ENCODE data around the gene SLC9A9.

Gene SLC9A9

GRCh38 chr3:143278721-143279120, 569.5 kb downstream of the SLC9A9 start:
- no peak for DNase-seq (ENCODE audit: low spot score in 2 of 2)
- Histone ChIP-seq H3K36me3 (replicated peaks) (no peaks in the 10 kb centered on the region), H3K4me1 (no peaks in the 10 kb centered on the region), H3K27me3 (ENCODE audit: low read depth) (no peaks in the 10 kb centered on the region; the same call in 1 of the 2 replicates), H3K9me3 (no peaks in the 10 kb centered on the region), H3K4me3 (no peak overlapping the region)
- in situ Hi-C loops (cut with MboI; ENCODE audit: low sequenced_read_pairs), result no loop called here

- DNase-seq (ENCODE audit: low spot score in 2 of 2), result no peak
These were observed 570.7 kb downstream of the SLC9A9 start for GRCh38 chr3:143277531-143277930.

GRCh38 chr3:143276592-143276991, 571.7 kb downstream of the SLC9A9 start:
- H3K27me3 ChIP-seq (ENCODE audit: low read depth), result no peaks in the 10 kb centered on the region; the same call in 1 of the 2 replicates
- in situ Hi-C loops (cut with MboI; ENCODE audit: low sequenced_read_pairs), result no loop called here
- DNase-seq (ENCODE audit: low spot score in 2 of 2), result no peak

More at GRCh38 chr3:143277531-143277930, 570.7 kb downstream of the SLC9A9 start:
- in situ Hi-C loops (cut with MboI; ENCODE audit: low sequenced_read_pairs), result no loop called here
- Histone ChIP-seq H3K27me3 (ENCODE audit: low read depth) (no peaks in the 10 kb centered on the region; the same call in 1 of the 2 replicates), H3K9me3 (no peaks in the 10 kb centered on the region), H3K4me3 (no peak overlapping the region), H3K4me1 (no peaks in the 10 kb centered on the region), H3K36me3 (replicated peaks) (no peaks in the 10 kb centered on the region)

GRCh38 chr3:143273975-143274690, 574.1 kb downstream of the SLC9A9 start:
- in situ Hi-C loops (cut with MboI; ENCODE audit: low sequenced_read_pairs), result no loop called here
- H3K27me3 ChIP-seq (ENCODE audit: low read depth), result no peaks in the 10 kb centered on the region; the same call in 1 of the 2 replicates
- no peaks in the 10 kb centered on the region for H3K4me1 ChIP-seq
- no peak for DNase-seq (ENCODE audit: low spot score in 2 of 2)
- H3K4me3 ChIP-seq, result no peak overlapping the region
- H3K36me3 ChIP-seq (replicated peaks), result no peaks in the 10 kb centered on the region
- no peaks in the 10 kb centered on the region for H3K9me3 ChIP-seq

More at GRCh38 chr3:143276592-143276991, 571.7 kb downstream of the SLC9A9 start:
- no peaks in the 10 kb centered on the region for H3K9me3 ChIP-seq
- H3K4me1 ChIP-seq, result no peaks in the 10 kb centered on the region
- H3K36me3 ChIP-seq (replicated peaks), result no peaks in the 10 kb centered on the region
- no peak overlapping the region for H3K4me3 ChIP-seq

- in situ Hi-C loops (cut with MboI; ENCODE audit: low sequenced_read_pairs), result no loop called here
- DNase-seq (ENCODE audit: low spot score in 2 of 2), result no peak
- Histone ChIP-seq H3K36me3 (replicated peaks) (no peaks in the 10 kb centered on the region), H3K4me3 (no peak overlapping the region), H3K4me1 (no peaks in the 10 kb centered on the region), H3K27me3 (ENCODE audit: low read depth) (no peaks in the 10 kb centered on the region), H3K9me3 (no peaks in the 10 kb centered on the region)
These were observed 577.1 kb downstream of the SLC9A9 start for GRCh38 chr3:143271136-143271535.

- H3K9me3 ChIP-seq, result no peaks in the 10 kb centered on the region
- no peak for DNase-seq (ENCODE audit: low spot score in 2 of 2)
- H3K36me3 ChIP-seq (replicated peaks), result no peaks in the 10 kb centered on the region
- no peaks in the 10 kb centered on the region for H3K4me1 ChIP-seq
- H3K4me3 ChIP-seq, result no peak overlapping the region
- no peaks in the 10 kb centered on the region for H3K27me3 ChIP-seq (ENCODE audit: low read depth)
- in situ Hi-C loops (cut with MboI; ENCODE audit: low sequenced_read_pairs), result no loop called here
These were observed 578.5 kb downstream of the SLC9A9 start for GRCh38 chr3:143269741-143270140.

- H3K9me3 ChIP-seq, result no peaks in the 10 kb centered on the region
- H3K36me3 ChIP-seq (replicated peaks), result no peaks in the 10 kb centered on the region
- no peak for DNase-seq (ENCODE audit: low spot score in 2 of 2)
- no peak overlapping the region for H3K4me3 ChIP-seq
- no peaks in the 10 kb centered on the region for H3K27me3 ChIP-seq (ENCODE audit: low read depth)
- no peaks in the 10 kb centered on the region for H3K4me1 ChIP-seq
- in situ Hi-C loops (cut with MboI; ENCODE audit: low sequenced_read_pairs), result no loop called here
These were observed 580.3 kb downstream of the SLC9A9 start for GRCh38 chr3:143267989-143268388.

- DNase-seq (ENCODE audit: low spot score in 2 of 2), result no peak
These were observed 581.3 kb downstream of the SLC9A9 start for GRCh38 chr3:143266927-143267326.

GRCh38 chr3:143266511-143266910, 581.8 kb downstream of the SLC9A9 start:
- in situ Hi-C loops (cut with MboI; ENCODE audit: low sequenced_read_pairs), result no loop called here
- Histone ChIP-seq H3K36me3 (replicated peaks) (no peaks in the 10 kb centered on the region), H3K27me3 (ENCODE audit: low read depth) (no peaks in the 10 kb centered on the region), H3K9me3 (no peaks in the 10 kb centered on the region), H3K4me1 (no peaks in the 10 kb centered on the region), H3K4me3 (no peak overlapping the region)
- no peak for DNase-seq (ENCODE audit: low spot score in 2 of 2)

More at GRCh38 chr3:143266927-143267326, 581.3 kb downstream of the SLC9A9 start:
- no peaks in the 10 kb centered on the region for H3K36me3 ChIP-seq (replicated peaks)
- H3K27me3 ChIP-seq (ENCODE audit: low read depth), result no peaks in the 10 kb centered on the region
- no peaks in the 10 kb centered on the region for H3K9me3 ChIP-seq
- in situ Hi-C loops (cut with MboI; ENCODE audit: low sequenced_read_pairs), result no loop called here
- no peaks in the 10 kb centered on the region for H3K4me1 ChIP-seq
- no peak overlapping the region for H3K4me3 ChIP-seq

- no peaks in the 10 kb centered on the region for H3K4me1 ChIP-seq
- H3K9me3 ChIP-seq, result no peaks in the 10 kb centered on the region
- no peaks in the 10 kb centered on the region for H3K27me3 ChIP-seq (ENCODE audit: low read depth)
- no peak overlapping the region for H3K4me3 ChIP-seq
- in situ Hi-C loops (cut with MboI; ENCODE audit: low sequenced_read_pairs), result no loop called here
- H3K36me3 ChIP-seq (replicated peaks), result no peaks in the 10 kb centered on the region
- no peak for DNase-seq (ENCODE audit: low spot score in 2 of 2)
These were observed 582.7 kb downstream of the SLC9A9 start for GRCh38 chr3:143265501-143266070.

GRCh38 chr3:143263852-143264513, 584.3 kb downstream of the SLC9A9 start:
- H3K9me3 ChIP-seq, result no peaks in the 10 kb centered on the region
- in situ Hi-C loops (cut with MboI; ENCODE audit: low sequenced_read_pairs), result no loop called here
- DNase-seq (ENCODE audit: low spot score in 2 of 2), result peak; percentile 4 to 10

GRCh38 chr3:143261848-143262247, 586.4 kb downstream of the SLC9A9 start:
- no peaks in the 10 kb centered on the region for H3K9me3 ChIP-seq
- in situ Hi-C loops (cut with MboI; ENCODE audit: low sequenced_read_pairs), result no loop called here
- no peak overlapping the region for H3K4me3 ChIP-seq
- H3K36me3 ChIP-seq (replicated peaks), result no peaks in the 10 kb centered on the region
- H3K27me3 ChIP-seq (ENCODE audit: low read depth), result no peaks in the 10 kb centered on the region
- no peaks in the 10 kb centered on the region for H3K4me1 ChIP-seq
- no peak for DNase-seq (ENCODE audit: low spot score in 2 of 2)

More at GRCh38 chr3:143263852-143264513, 584.3 kb downstream of the SLC9A9 start:
- no peaks in the 10 kb centered on the region for H3K36me3 ChIP-seq (replicated peaks)
- H3K27me3 ChIP-seq (ENCODE audit: low read depth), result no peaks in the 10 kb centered on the region
- no peaks in the 10 kb centered on the region for H3K4me1 ChIP-seq
- no peak overlapping the region for H3K4me3 ChIP-seq

- no peak overlapping the region for H3K4me3 ChIP-seq
- no peaks in the 10 kb centered on the region for H3K27me3 ChIP-seq (ENCODE audit: low read depth)
- H3K4me1 ChIP-seq, result no peaks in the 10 kb centered on the region
- in situ Hi-C loops (cut with MboI; ENCODE audit: low sequenced_read_pairs), result no loop called here
- DNase-seq (ENCODE audit: low spot score in 2 of 2), result no peak
- no peaks in the 10 kb centered on the region for H3K9me3 ChIP-seq
- no peaks in the 10 kb centered on the region for H3K36me3 ChIP-seq (replicated peaks)
These were observed 589.6 kb downstream of the SLC9A9 start for GRCh38 chr3:143258692-143259091.

GRCh38 chr3:143256416-143256815, 591.9 kb downstream of the SLC9A9 start:
- H3K4me1 ChIP-seq, result no peaks in the 10 kb centered on the region
- no peaks in the 10 kb centered on the region for H3K36me3 ChIP-seq (replicated peaks)
- no peaks in the 10 kb centered on the region for H3K27me3 ChIP-seq (ENCODE audit: low read depth)
- in situ Hi-C loops (cut with MboI; ENCODE audit: low sequenced_read_pairs), result no loop called here
- DNase-seq (ENCODE audit: low spot score in 2 of 2), result no peak
- no peaks in the 10 kb centered on the region for H3K9me3 ChIP-seq
- no peak overlapping the region for H3K4me3 ChIP-seq
